SK-N-DZ (cell line): ENCODE data around the gene CLPTM1L.
"Not testable (repeated sequence)": the region's sequence is repeated elsewhere in the genome, so short reads cannot be mapped to it uniquely, and the experiment has no call there.

Experiments
- DNase-seq: peaks from one replicate; pipeline ENCODE4 v3.0.0-alpha.2; 2015; ENCODE audit warnings: low spot score
- small RNA-seq, 2 experiments: library from RNA; depleted of rRNA; stranded (forward); fragments of <200 nt; gene quantifications; one replicate each; pipeline ENCODE3, GENCODE V24; 2014

Gene CLPTM1L

DNA sequence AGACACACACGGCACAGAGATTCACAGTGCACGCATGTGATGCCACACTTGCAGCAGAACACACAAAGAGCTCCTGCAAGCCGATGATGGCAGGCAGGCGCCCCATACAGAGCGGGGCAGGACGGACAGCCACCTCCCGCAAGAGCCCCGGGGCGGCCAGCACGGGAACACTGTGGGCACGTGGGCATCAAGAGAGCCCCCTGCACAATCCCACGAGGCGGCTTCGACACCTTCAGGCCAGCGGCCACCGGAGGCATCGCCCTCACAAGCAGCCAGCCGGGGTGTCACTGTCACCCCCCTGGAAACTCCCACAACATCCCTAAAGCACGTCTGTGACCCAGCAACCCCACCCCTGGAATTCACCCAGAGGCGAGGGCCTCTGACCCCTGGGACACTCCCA is 68.0 kb downstream of the CLPTM1L start:
- no peak for DNase-seq

DNA sequence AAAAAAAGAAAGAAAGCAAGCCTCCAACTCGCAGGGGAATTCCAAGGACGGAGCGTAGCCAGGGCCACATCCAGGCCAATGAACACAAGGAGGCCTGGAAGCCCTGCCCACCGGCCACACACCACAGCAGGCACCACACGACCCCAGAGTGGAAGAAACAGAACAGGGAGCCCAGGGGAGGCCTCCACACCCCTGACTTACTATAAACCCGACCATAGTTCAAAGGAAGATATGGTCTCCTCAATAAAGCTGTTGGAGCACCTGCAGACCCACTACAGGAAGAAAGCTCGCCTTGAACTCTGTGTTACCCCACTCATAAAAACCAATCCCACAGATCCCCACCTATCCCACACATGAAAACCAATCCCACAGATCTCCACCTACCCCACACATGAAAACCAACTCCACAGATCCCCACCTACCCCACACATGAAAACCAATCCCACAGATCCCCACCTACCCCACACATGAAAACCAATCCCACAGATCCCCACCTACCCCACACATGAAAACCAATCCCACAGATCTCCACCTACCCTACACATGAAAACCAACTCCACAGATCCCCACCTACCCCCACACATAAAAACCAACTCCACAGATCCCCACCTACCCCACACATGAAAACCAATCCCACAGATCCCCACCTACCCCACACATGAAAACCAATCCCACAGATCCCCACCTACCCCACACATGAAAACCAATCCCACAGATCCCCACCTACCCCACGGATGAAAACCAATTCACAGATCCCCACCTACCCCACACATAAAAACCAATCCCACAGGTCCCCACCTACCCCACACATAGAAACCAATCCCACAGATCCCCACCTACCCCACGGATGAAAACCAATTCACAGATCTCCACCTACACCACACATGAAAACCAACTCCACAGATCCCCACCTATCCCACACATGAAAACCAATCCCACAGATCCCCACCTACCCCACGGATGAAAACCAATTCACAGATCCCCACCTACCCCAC is 69.2 kb downstream of the CLPTM1L start:
- DNase-seq: not testable (repeated sequence)

DNA sequence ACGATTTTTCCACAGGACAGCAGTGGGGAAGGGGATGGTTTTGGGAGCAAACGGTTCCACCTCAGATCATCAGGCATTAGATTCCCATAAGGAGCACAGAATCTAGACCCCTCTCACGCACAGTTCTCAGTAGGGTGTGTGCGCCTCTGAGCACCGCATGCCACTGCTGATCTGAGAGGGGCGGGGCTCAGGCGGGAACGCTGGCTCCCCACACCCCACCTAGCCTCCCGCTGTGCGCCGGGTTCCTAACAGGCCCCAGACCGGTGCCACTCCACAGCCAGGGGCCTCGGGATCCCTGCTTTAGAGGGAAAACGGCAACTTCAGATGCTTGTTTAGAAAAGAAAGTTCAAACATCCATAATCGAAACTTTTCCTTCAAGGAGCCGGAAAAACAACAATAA is 70.4 kb downstream of the CLPTM1L start:
- no peak for DNase-seq

DNA sequence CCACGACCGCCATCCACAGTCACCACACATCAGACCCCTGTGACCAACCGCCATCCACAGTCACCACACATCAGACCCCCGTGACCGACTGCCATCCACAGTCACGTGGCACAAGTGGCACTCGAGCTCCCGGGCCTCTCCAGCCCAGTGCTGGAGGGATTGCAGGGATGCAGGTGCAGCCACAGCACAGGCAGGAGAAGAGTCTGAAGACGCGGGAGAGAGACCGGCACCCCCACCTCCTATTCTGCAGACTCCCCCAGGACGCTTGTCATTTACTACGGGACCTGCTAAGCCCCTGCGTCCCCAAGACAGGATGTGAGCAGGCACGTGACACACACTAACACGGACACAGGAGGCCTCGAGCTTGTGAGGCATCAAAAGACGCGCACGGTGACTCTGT is 71.2 kb downstream of the CLPTM1L start:
- DNase-seq: no peak

- no peak for DNase-seq
Observed at GRCh38 chr5:1272201-1272600, 72.7 kb downstream of the CLPTM1L start.

- DNase-seq: no peak
Observed at GRCh38 chr5:1270933-1271914, 73.7 kb downstream of the CLPTM1L start.

- no peak for DNase-seq
Observed at GRCh38 chr5:1270426-1270825, 74.5 kb downstream of the CLPTM1L start.

GRCh38 chr5:1268666-1269065 is 76.2 kb downstream of the CLPTM1L start:
- no peak for DNase-seq

- DNase-seq: no peak
Observed at GRCh38 chr5:1268056-1268455, 76.8 kb downstream of the CLPTM1L start.

Small RNA genes within 50 kb of the gene (small RNA-seq; reads per million reads assigned to genes)
- gene MIR4457: 0 reads per million in 2 experiments
